ENCODE measurements around the gene KCNE1. TPM values are rescaled to one million over a fixed set of nuclear protein-coding genes. Genes with fewer than 3 reads are reported as not detected.

The KCNE1 gene
- total and polyA plus RNA-seq, 2 of the 13 experiments (the other 11 are each of a cell fraction or from before 2014, with no cell fraction given), result 0.35 TPM; not detected in 1

DNA sequence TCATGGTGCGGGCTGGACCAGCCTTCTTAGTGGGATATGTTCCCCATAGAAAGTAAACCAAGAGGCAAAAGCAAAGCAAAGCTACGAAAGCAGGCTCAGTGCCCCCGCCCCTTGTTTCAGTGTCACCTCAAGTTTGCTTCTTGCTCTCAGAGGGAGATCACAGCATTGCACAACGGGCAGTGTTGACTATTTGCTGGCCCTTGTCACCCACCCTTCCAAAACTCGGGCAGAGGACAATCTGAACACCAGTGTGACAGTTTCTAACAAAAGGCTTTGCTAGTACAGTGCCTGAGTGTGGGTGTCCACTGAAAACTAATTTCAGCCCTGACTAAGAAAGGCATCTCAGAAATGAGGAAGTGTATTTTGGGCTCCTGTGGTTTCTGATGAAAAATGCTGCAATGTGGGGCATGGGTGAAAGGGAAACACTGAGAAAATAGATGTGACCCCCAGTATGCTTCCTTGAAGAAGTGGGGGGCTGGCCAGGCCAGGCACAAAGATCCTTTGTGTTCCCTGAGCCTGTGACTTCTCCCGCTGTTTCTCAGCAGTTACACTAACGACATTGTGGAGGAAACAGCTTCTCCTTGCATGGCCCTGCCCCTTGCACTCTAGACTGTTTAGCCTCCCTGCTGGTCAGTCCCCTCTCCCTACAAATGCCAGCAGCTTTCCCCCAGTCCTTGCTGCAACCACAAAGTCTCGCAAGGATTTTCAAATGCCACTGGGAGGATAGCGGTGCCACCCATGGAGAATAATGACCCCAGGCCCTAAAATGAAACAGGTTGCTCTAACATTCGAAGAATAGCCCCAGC is 33.3 kb upstream of the KCNE1 start (continued):
- TF ChIP-seq, protein P1, sequence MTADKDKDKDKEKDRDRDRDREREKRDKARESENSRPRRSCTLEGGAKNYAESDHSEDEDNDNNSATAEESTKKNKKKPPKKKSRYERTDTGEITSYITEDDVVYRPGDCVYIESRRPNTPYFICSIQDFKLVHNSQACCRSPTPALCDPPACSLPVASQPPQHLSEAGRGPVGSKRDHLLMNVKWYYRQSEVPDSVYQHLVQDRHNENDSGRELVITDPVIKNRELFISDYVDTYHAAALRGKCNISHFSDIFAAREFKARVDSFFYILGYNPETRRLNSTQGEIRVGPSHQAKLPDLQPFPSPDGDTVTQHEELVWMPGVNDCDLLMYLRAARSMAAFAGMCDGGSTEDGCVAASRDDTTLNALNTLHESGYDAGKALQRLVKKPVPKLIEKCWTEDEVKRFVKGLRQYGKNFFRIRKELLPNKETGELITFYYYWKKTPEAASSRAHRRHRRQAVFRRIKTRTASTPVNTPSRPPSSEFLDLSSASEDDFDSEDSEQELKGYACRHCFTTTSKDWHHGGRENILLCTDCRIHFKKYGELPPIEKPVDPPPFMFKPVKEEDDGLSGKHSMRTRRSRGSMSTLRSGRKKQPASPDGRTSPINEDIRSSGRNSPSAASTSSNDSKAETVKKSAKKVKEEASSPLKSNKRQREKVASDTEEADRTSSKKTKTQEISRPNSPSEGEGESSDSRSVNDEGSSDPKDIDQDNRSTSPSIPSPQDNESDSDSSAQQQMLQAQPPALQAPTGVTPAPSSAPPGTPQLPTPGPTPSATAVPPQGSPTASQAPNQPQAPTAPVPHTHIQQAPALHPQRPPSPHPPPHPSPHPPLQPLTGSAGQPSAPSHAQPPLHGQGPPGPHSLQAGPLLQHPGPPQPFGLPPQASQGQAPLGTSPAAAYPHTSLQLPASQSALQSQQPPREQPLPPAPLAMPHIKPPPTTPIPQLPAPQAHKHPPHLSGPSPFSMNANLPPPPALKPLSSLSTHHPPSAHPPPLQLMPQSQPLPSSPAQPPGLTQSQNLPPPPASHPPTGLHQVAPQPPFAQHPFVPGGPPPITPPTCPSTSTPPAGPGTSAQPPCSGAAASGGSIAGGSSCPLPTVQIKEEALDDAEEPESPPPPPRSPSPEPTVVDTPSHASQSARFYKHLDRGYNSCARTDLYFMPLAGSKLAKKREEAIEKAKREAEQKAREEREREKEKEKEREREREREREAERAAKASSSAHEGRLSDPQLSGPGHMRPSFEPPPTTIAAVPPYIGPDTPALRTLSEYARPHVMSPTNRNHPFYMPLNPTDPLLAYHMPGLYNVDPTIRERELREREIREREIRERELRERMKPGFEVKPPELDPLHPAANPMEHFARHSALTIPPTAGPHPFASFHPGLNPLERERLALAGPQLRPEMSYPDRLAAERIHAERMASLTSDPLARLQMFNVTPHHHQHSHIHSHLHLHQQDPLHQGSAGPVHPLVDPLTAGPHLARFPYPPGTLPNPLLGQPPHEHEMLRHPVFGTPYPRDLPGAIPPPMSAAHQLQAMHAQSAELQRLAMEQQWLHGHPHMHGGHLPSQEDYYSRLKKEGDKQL (CRISPR knock-in tag; IDR thresholded peaks at IDR 0.05; ENCODE audit: low read depth), result no peak
- TF ChIP-seq MXI1 (IDR thresholded peaks at IDR 0.05; ENCODE audit: borderline replicate concordance, low read depth, low read length) (no peak), KAT8 (CRISPR knock-in tag; IDR thresholded peaks at IDR 0.05) (no peak), ZNF512B (CRISPR knock-in tag; IDR thresholded peaks at IDR 0.05; ENCODE audit: borderline replicate concordance) (no peak), ATM (IDR thresholded peaks at IDR 0.05; ENCODE audit: borderline replicate concordance) (no peak), HES4 (CRISPR knock-in tag; IDR thresholded peaks at IDR 0.05; ENCODE audit: borderline replicate concordance) (no peak), NFYB (CRISPR knock-in tag; IDR thresholded peaks at IDR 0.05) (no peak), ETV6 (CRISPR knock-in tag; conservative IDR thresholded peaks at IDR 0.05) (no peak), TIGD3 (CRISPR knock-in tag; IDR thresholded peaks at IDR 0.05; ENCODE audit: borderline replicate concordance) (no peak), SALL2 (CRISPR knock-in tag; IDR thresholded peaks at IDR 0.05) (no peak), ZIK1 (CRISPR knock-in tag; IDR thresholded peaks at IDR 0.05; ENCODE audit: borderline replicate concordance, low read depth) (no peak), NFE2L1 (CRISPR knock-in tag; IDR thresholded peaks at IDR 0.05; ENCODE audit: borderline replicate concordance) (no peak), NFKB2 (CRISPR knock-in tag; IDR thresholded peaks at IDR 0.05; ENCODE audit: borderline replicate concordance) (no peak), NCOA5 (CRISPR knock-in tag; IDR thresholded peaks at IDR 0.05) (no peak)
- TF ChIP-seq, protein P2, sequence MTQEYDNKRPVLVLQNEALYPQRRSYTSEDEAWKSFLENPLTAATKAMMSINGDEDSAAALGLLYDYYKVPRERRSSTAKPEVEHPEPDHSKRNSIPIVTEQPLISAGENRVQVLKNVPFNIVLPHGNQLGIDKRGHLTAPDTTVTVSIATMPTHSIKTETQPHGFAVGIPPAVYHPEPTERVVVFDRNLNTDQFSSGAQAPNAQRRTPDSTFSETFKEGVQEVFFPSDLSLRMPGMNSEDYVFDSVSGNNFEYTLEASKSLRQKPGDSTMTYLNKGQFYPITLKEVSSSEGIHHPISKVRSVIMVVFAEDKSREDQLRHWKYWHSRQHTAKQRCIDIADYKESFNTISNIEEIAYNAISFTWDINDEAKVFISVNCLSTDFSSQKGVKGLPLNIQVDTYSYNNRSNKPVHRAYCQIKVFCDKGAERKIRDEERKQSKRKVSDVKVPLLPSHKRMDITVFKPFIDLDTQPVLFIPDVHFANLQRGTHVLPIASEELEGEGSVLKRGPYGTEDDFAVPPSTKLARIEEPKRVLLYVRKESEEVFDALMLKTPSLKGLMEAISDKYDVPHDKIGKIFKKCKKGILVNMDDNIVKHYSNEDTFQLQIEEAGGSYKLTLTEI (CRISPR knock-in tag; conservative IDR thresholded peaks at IDR 0.05), result no peak
- TF ChIP-seq, protein P3, sequence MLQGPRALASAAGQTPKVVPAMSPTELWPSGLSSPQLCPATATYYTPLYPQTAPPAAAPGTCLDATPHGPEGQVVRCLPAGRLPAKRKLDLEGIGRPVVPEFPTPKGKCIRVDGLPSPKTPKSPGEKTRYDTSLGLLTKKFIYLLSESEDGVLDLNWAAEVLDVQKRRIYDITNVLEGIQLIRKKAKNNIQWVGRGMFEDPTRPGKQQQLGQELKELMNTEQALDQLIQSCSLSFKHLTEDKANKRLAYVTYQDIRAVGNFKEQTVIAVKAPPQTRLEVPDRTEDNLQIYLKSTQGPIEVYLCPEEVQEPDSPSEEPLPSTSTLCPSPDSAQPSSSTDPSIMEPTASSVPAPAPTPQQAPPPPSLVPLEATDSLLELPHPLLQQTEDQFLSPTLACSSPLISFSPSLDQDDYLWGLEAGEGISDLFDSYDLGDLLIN (CRISPR knock-in tag; IDR thresholded peaks at IDR 0.05; ENCODE audit: borderline replicate concordance), result no peak
